Peyer's patch (tissue), 4 donors: Measurements from ENCODE around the gene ADISSP.

Experiments used
- POLR2A ChIP-seq, 2 donors: fragments of 450-650 bp; IDR thresholded peaks; one replicate each; pipeline ENCODE4 v1.5.1; 2017; ENCODE audit warnings: antibody characterized with exemption in 2 of 2, mild to moderate bottlenecking in 2 of 2, moderate library complexity in 2 of 2
- TF ChIP-seq, protein P1 (sequence below), 6 experiments: fragments of 450-650 bp in 4 of 6; fragments of 200-600 bp in 2 of 6; sonication (generic) in 1 of 6; IDR thresholded peaks; one replicate each; pipeline ENCODE4 v1.5.1; 2017 to 2019; ENCODE audit warnings: antibody characterized with exemption in 6 of 6, mild to moderate bottlenecking in 3 of 6, moderate library complexity in 1 of 6

DNA sequence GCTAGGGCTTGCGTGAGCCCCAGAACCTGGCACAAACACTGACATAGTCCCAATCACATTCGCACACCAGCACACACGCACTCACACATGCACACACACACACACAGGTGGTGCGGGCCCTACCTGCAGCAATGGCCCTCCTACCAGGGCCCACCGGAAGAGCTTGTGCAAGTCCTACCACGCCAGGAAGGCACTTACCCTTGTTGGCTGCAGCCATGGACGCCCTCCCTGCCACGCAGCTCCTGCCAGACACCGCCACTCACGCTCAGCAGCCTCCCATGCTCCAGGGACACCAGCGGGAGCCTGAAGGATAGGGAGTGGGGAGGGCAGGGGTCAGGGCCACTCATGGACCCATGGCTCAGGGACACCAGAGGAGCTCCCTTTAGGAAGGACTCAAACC lies 7.7 kb downstream of the ADISSP start:
- TF ChIP-seq, protein P1, sequence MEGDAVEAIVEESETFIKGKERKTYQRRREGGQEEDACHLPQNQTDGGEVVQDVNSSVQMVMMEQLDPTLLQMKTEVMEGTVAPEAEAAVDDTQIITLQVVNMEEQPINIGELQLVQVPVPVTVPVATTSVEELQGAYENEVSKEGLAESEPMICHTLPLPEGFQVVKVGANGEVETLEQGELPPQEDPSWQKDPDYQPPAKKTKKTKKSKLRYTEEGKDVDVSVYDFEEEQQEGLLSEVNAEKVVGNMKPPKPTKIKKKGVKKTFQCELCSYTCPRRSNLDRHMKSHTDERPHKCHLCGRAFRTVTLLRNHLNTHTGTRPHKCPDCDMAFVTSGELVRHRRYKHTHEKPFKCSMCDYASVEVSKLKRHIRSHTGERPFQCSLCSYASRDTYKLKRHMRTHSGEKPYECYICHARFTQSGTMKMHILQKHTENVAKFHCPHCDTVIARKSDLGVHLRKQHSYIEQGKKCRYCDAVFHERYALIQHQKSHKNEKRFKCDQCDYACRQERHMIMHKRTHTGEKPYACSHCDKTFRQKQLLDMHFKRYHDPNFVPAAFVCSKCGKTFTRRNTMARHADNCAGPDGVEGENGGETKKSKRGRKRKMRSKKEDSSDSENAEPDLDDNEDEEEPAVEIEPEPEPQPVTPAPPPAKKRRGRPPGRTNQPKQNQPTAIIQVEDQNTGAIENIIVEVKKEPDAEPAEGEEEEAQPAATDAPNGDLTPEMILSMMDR (IDR thresholded peaks at IDR 0.05), result no peak
- TF ChIP-seq POLR2A (IDR thresholded peaks at IDR 0.05), result no peak
